ENCODE results near the gene TERT. TPM values are rescaled to one million over a fixed set of nuclear protein-coding genes. Genes with fewer than 3 reads are reported as not detected.

The TERT gene
- total RNA-seq, 1 donor from 2014 or later = 0.28 TPM

- peak overlapping the region; percentile 43 for H3K27ac Mint-ChIP-seq (ENCODE audit: unreplicated experiment)
- TF ChIP-seq CTCF (IDR thresholded peaks at IDR 0.05; ENCODE audit: unreplicated experiment) = no peak
- DNase-seq (ENCODE audit: low spot score) = no peak
- H3K4me3 Mint-ChIP-seq (ENCODE audit: unreplicated experiment) = peak overlapping the region; percentile 62
- peaks cover 9% of the 10 kb centered on the region for H3K4me1 Mint-ChIP-seq (ENCODE audit: unreplicated experiment)
- H3K36me3 Mint-ChIP-seq (ENCODE audit: low read depth, unreplicated experiment) = peaks cover 60% of the 10 kb centered on the region
- no peaks in the 10 kb centered on the region for H3K9me3 Mint-ChIP-seq (ENCODE audit: unreplicated experiment)
- H3K27me3 Mint-ChIP-seq (ENCODE audit: unreplicated experiment) = peaks cover 18% of the 10 kb centered on the region
These were observed 31.1 kb upstream of the TERT start for GRCh38 chr5:1325870-1326531.

GRCh38 chr5:1325191-1325741 lies 30.4 kb upstream of the TERT start:
- no peaks in the 10 kb centered on the region for H3K9me3 Mint-ChIP-seq (ENCODE audit: unreplicated experiment)
- peaks cover 9% of the 10 kb centered on the region for H3K4me1 Mint-ChIP-seq (ENCODE audit: unreplicated experiment)
- no peak for DNase-seq (ENCODE audit: low spot score)
- no peak overlapping the region for H3K27ac Mint-ChIP-seq (ENCODE audit: unreplicated experiment)
- peaks cover 20% of the 10 kb centered on the region for H3K27me3 Mint-ChIP-seq (ENCODE audit: unreplicated experiment)
- H3K36me3 Mint-ChIP-seq (ENCODE audit: low read depth, unreplicated experiment) = peaks cover 58% of the 10 kb centered on the region
- no peak for TF ChIP-seq CTCF (IDR thresholded peaks at IDR 0.05; ENCODE audit: unreplicated experiment)
- no peak overlapping the region for H3K4me3 Mint-ChIP-seq (ENCODE audit: unreplicated experiment)

GRCh38 chr5:1324719-1325190 lies 29.9 kb upstream of the TERT start:
- Mint-ChIP-seq H3K4me3 (ENCODE audit: unreplicated experiment) (no peak overlapping the region), H3K4me1 (ENCODE audit: unreplicated experiment) (peaks cover 9% of the 10 kb centered on the region), H3K27ac (ENCODE audit: unreplicated experiment) (no peak overlapping the region), H3K36me3 (ENCODE audit: low read depth, unreplicated experiment) (peaks cover 57% of the 10 kb centered on the region), H3K9me3 (ENCODE audit: unreplicated experiment) (no peaks in the 10 kb centered on the region), H3K27me3 (ENCODE audit: unreplicated experiment) (peaks cover 17% of the 10 kb centered on the region)
- no peak for TF ChIP-seq CTCF (IDR thresholded peaks at IDR 0.05; ENCODE audit: unreplicated experiment)
- DNase-seq (ENCODE audit: low spot score) = no peak

GRCh38 chr5:1324301-1324700 lies 29.4 kb upstream of the TERT start:
- H3K27me3 Mint-ChIP-seq (ENCODE audit: unreplicated experiment) = peaks cover 17% of the 10 kb centered on the region
- H3K4me3 Mint-ChIP-seq (ENCODE audit: unreplicated experiment) = no peak overlapping the region
- H3K36me3 Mint-ChIP-seq (ENCODE audit: low read depth, unreplicated experiment) = peaks cover 57% of the 10 kb centered on the region
- H3K9me3 Mint-ChIP-seq (ENCODE audit: unreplicated experiment) = no peaks in the 10 kb centered on the region
- H3K27ac Mint-ChIP-seq (ENCODE audit: unreplicated experiment) = no peak overlapping the region
- peaks cover 9% of the 10 kb centered on the region for H3K4me1 Mint-ChIP-seq (ENCODE audit: unreplicated experiment)
- TF ChIP-seq CTCF (IDR thresholded peaks at IDR 0.05; ENCODE audit: unreplicated experiment) = no peak
- no peak for DNase-seq (ENCODE audit: low spot score)

GRCh38 chr5:1323803-1324173 lies 28.9 kb upstream of the TERT start:
- Mint-ChIP-seq H3K4me3 (ENCODE audit: unreplicated experiment) (no peak overlapping the region), H3K36me3 (ENCODE audit: low read depth, unreplicated experiment) (peaks cover 55% of the 10 kb centered on the region), H3K27me3 (ENCODE audit: unreplicated experiment) (peaks cover 15% of the 10 kb centered on the region), H3K9me3 (ENCODE audit: unreplicated experiment) (no peaks in the 10 kb centered on the region), H3K27ac (ENCODE audit: unreplicated experiment) (peak overlapping the region; percentile 16), H3K4me1 (ENCODE audit: unreplicated experiment) (peaks cover 8% of the 10 kb centered on the region)
- TF ChIP-seq CTCF (IDR thresholded peaks at IDR 0.05; ENCODE audit: unreplicated experiment) = no peak
- no peak for DNase-seq (ENCODE audit: low spot score)

Data from endothelial cell (in vitro differentiated cells).